AG20443 (cell line): Measurements from ENCODE around the gene GEMIN2.
"Not testable (repeated sequence)": the region's sequence is repeated elsewhere in the genome, so short reads cannot be mapped to it uniquely, and the experiment has no call there.

Source experiments
- DNase-seq: peaks from one replicate; pipeline ENCODE4 v3.0.0; 2012; ENCODE audit warnings: low spot score, mixed read lengths

Gene GEMIN2

DNA sequence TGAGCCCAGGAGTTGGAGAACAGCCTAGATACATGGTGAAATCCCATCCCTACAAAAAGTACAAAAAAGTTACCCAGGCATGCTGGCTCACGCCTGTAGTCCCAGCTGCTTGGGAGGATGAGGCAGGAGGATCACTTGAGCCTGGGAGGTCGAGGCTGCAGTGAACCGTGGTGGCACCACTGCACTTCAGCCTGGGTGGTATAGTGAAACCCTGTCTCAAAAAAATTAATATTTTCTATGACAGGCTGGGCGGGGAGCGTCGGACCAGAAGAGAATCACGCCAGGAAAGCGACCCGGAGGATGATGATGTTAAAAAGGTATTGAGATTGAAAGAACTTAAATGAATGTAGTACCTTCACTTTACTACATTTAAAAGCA is 63.0 kb downstream of the GEMIN2 start:
- no peak for DNase-seq

DNA sequence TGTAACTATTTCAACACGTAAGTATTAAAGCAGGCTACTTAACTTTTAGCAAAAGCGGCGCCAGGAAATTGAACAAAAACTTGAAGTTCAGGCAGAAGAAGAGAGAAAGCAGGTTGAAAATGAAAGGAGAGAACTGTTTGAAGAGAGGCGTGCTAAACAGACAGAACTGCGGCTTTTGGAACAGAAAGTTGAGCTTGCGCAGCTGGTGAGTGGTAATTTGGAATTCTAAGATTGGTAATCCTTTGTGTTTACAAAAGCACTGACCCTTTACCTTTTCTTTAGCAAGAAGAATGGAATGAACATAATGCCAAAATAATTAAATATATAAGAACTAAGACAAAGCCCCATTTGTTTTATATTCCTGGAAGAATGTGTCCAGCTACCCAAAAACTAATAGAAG is 64.9 kb downstream of the GEMIN2 start:
- DNase-seq, result no peak

- no peak for DNase-seq
Observed at GRCh38 chr14:39180553-39180952, 66.4 kb downstream of the GEMIN2 start.

DNA sequence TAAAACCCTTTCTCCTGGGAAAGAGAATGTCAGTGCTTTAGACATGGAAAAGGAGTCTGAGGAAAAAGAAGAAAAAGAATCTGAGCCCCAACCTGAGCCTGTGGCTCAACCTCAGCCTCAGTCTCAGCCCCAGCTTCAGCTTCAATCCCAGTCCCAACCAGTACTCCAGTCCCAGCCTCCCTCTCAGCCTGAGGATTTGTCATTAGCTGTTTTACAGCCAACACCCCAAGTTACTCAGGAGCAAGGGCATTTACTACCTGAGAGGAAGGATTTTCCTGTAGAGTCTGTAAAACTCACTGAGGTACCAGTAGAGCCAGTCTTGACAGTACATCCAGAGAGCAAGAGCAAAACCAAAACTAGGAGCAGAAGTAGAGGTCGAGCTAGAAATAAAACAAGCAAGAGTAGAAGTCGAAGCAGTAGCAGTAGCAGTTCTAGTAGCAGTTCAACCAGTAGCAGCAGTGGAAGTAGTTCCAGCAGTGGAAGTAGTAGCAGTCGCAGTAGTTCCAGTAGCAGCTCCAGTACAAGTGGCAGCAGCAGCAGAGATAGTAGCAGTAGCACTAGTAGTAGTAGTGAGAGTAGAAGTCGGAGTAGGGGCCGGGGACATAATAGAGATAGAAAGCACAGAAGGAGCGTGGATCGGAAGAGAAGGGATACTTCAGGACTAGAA is 67.0 kb downstream of the GEMIN2 start:
- DNase-seq, result no peak

GRCh38 chr14:39181693-39182047 is 67.5 kb downstream of the GEMIN2 start:
- no peak for DNase-seq

GRCh38 chr14:39182770-39183684 is 68.9 kb downstream of the GEMIN2 start:
- DNase-seq, result no peak

GRCh38 chr14:39183685-39184003 is 69.5 kb downstream of the GEMIN2 start:
- DNase-seq, result not testable (repeated sequence)

- DNase-seq, result no peak
Observed at GRCh38 chr14:39184628-39185255, 70.6 kb downstream of the GEMIN2 start.

GRCh38 chr14:39185256-39186049 is 71.3 kb downstream of the GEMIN2 start:
- no peak for DNase-seq
